Hematopoietic multipotent progenitor cell treated with erythropoietin and hydrocortisone succinate and interleukin-3 and kit ligand, for 4 days (in vitro differentiated cells): ENCODE measurements around the gene ZNF532.
"Not testable (repeated sequence)": the region's sequence is repeated elsewhere in the genome, so short reads cannot be mapped to it uniquely, and the experiment has no call there.

Experiments
- DNase-seq: peaks from one replicate; pipeline ENCODE4 v3.0.0-alpha.2; 2015

ZNF532 gene, protein sequence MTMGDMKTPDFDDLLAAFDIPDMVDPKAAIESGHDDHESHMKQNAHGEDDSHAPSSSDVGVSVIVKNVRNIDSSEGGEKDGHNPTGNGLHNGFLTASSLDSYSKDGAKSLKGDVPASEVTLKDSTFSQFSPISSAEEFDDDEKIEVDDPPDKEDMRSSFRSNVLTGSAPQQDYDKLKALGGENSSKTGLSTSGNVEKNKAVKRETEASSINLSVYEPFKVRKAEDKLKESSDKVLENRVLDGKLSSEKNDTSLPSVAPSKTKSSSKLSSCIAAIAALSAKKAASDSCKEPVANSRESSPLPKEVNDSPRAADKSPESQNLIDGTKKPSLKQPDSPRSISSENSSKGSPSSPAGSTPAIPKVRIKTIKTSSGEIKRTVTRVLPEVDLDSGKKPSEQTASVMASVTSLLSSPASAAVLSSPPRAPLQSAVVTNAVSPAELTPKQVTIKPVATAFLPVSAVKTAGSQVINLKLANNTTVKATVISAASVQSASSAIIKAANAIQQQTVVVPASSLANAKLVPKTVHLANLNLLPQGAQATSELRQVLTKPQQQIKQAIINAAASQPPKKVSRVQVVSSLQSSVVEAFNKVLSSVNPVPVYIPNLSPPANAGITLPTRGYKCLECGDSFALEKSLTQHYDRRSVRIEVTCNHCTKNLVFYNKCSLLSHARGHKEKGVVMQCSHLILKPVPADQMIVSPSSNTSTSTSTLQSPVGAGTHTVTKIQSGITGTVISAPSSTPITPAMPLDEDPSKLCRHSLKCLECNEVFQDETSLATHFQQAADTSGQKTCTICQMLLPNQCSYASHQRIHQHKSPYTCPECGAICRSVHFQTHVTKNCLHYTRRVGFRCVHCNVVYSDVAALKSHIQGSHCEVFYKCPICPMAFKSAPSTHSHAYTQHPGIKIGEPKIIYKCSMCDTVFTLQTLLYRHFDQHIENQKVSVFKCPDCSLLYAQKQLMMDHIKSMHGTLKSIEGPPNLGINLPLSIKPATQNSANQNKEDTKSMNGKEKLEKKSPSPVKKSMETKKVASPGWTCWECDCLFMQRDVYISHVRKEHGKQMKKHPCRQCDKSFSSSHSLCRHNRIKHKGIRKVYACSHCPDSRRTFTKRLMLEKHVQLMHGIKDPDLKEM (N-terminal part only)

DNA sequence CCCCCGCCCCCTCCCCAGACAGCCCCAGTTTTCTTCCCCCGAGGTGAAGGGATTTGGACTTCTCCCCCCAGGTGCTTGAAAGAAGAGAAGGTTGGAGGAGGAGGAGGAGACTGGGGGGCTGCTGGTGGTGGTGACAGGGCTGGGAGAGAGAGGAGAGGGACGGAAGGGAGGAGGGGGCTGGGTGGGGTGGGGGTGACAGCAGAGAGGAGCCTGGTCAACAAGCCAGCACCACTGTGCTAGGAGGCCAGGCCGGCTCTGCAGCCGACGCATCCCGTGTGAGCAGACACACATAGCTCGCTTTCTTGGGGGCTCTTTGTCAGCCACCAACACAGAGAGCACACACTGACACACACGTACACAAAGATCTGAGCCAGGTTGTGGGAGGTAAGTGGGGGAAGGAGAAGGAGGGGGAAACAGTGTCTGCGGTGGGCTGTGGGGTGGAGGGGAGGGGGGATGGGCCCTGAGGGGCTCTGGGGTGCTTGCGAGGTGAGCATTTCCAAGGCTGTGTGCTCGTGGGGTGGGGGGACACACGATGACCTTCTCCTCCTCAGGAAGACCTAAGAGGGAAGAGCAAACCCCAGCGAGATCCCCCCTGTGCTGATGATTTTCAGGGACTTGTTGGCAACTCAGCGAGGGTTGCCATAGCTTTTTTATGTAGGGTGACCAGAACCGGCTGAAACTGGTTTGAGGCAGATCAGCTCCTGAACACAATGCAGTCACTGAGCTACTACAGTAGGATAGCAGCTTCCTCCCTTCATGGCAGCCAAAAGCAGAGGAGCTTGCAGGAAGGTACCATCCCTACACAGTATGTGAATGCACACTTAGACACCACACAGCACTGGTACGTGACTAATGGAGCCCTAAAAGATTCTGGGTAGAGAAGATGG, at the start of gene ZNF532:
Gene ZNF532 (plus strand): TSS at position 732 of the 887 bp plus-strand sequence. CDS start 53,411 bp downstream, outside the sequence.
- peak; percentile 21 for DNase-seq

DNA sequence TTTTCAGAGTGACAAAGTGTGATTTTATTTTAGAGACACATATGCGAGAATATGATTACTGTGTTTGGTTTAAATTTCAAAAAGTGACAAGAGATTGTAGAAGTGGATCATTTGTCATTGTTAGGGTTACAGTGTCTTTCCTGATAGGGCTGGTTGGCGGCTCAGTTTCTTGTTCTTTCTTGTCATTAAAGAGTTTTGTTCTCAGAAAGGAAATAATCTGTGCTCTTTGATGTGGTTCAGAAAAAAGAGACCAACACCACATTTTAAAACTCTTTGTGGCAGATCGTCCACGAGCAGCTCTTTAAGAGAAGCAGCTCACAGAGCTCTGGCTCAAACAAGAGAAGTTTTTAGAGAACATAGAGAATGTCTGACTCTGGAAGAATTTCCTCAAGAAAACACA, 45.6 kb upstream of the ZNF532 start:
- DNase-seq, result peak; percentile 9

DNA sequence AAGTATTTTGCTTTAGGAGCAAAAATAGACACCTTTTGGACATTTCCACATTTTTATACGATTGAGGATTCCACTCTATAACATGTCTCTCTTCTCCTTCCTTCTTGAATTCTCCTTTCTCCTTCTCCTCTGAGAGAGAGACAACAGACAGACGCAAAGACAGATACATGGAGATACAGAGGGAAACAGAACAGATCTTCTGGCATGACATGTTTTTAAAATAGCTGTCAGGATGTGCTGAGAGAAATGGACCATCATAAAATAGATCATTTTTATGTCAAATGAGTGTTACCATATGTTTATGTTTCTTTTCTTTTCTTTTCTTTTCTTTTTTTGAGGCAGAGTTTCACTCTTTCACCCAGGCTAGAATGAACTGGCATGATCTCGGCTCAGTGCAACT, 44.4 kb upstream of the ZNF532 start:
- DNase-seq, result no peak

DNA sequence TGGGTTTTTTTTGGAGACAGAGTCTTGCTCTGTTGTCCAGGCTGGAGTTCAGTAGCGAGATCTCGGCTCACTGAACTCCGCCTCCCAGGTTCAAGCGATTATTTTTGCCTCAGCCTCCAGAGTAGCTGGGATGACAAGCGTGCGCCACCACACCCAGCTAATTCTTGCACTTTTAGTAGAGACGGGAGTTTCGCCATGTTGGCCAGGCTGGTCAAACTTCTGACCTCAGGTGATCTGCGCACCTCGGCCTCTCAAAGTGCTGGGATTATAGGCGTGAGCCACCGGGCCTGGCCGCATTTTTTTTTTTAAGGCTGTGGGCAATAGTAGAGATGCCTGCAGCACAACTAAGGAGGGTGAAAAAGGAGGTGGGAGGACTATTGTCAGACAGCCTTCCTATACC, 41.7 kb upstream of the ZNF532 start:
- no peak for DNase-seq

DNA sequence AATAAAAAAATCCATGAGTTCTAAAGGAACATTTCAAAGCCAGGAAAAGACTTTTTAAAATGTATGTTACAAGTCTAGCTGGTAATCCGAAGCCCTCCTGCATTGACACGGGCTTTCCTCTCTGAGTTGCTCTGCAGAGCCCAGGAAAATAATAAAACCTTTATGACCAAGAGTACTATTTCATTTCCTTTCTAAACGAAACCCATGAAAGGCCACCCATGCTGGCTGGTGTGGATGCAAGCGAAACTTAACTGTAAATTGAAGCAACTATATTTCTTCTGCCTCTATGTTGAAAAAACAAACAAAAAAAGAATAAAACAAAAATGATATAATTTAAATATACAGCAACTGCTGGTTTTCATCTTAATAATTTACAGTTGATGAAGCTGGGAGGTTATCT, 41.3 kb upstream of the ZNF532 start:
- DNase-seq, result no peak

GRCh38 chr18:58826926-58827325, 37.8 kb upstream of the ZNF532 start:
- not testable (repeated sequence) for DNase-seq

DNA sequence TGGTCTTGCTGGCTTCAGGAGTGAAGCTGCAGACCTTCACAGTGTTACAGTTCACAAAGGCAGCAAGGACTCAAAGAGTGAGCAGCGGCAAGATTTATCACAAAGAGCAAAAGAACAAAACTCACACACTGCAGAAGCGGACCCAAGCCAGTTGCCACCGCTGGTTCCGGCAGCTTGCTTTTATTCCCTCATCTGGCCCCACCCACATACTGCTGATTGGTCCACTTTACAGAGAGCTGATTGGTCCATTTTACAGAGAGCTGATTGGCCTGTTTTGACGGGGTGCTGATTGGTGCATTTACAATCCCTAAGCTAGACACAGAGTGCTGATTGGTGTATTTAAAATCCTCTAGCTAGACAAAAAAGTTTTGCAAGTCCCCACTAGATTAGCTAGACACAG, 37.2 kb upstream of the ZNF532 start:
- DNase-seq, result no peak

DNA sequence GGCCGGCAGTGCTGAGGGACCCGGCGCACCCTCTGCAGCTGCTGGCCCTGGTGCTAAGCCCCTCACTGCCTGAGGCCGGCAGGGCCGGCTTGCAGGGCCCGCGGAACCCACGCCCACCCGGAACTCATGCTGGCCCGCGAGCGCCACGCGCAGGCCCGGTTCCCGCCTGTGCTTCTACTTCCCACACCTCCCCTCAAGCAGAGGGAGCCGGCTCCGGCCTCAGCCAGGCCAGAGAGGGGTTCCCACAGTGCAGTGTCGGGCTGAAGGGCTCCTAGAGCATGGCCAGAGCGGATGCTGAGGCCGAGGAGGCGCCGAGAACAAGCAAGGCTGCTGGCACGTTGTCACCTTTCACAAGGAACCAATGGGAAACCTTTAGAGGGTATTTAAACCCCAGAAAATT, 36.8 kb upstream of the ZNF532 start:
- DNase-seq, result no peak

GRCh38 chr18:58828399-58829121, 36.1 kb upstream of the ZNF532 start:
- DNase-seq, result no peak

- no peak for DNase-seq
Measured at GRCh38 chr18:58829263-58829662, 35.4 kb upstream of the ZNF532 start.

GRCh38 chr18:58829886-58830285, 34.8 kb upstream of the ZNF532 start:
- peak; percentile 12 for DNase-seq

DNA sequence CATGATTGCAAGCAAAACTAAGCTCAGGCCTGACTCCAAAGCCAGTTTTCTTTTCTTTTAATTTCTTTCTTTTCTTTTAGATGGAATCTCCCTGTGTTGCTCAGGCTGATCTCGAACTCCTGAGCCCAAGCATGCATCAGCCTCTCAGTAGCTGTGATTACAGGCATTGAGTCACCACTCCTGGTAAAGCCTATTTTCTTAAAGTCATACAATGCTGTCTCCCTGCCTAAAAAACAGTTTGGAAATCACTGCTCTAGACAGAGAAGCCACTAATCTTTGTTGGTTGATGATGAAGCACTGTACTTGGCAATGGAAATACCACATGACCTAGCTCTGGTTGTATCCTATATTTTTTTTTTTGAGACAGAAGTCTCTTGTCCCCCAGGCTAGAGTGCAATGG, 33.1 kb upstream of the ZNF532 start:
- no peak for DNase-seq

DNA sequence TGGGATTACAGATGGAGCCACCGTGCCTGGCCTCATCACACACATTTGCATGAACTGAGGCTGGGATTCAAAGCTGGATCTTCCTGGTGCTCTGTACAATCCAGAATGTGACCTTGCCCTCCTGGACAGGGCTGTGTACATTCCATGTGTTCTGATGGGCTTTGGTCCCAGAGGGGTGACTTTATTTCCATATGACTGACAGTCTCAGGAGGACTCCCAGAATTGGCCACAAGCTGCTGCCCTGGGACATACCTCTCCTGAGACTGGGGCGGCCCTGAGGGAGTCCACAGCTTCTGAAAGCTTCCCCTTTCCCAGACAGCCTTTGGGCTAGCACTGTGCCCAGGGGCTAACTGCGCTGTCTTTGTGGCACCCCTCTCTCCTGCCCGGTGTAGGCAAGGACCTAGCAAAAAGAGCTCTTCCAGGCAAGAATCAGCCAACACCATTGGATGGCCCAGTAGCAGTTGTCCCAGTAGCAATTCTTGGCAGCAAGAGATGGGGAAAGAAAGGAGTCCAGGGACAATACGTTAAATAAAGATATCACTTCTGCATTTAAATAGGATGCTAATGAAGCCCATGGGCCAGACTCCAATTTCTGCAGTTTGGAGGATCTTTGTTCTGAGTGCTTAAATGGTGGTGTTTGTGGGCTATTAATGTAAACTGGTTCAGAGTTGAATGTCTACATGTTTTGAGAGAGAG, 26.4 kb upstream of the ZNF532 start:
- DNase-seq, result no peak

- no peak for DNase-seq
Measured at GRCh38 chr18:58838946-58839345, 25.7 kb upstream of the ZNF532 start.

GRCh38 chr18:58842978-58843687, 21.5 kb upstream of the ZNF532 start:
- DNase-seq, result no peak

GRCh38 chr18:58843688-58844035, 21.0 kb upstream of the ZNF532 start:
- no peak for DNase-seq

DNA sequence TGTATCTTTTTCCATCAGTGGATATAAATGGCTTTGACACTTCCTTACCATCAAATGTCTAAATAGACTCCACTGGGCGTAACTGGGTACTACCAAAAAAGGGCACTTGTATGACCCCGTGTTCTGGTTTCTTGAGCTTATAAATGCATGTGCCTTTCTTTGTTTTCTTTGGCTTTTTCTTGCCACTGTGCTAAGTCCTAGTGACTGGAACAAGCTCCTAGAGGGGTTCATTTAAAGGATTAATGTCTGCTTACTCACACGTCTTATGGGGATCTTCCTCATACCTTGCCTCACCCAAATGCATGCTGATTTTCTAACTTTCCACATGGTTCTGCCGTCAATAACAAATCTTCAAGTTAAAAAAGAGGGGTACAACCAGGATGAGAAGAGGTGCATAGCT, 19.8 kb upstream of the ZNF532 start:
- no peak for DNase-seq

- DNase-seq, result no peak
Measured at GRCh38 chr18:58845928-58846724, 18.6 kb upstream of the ZNF532 start.

DNA sequence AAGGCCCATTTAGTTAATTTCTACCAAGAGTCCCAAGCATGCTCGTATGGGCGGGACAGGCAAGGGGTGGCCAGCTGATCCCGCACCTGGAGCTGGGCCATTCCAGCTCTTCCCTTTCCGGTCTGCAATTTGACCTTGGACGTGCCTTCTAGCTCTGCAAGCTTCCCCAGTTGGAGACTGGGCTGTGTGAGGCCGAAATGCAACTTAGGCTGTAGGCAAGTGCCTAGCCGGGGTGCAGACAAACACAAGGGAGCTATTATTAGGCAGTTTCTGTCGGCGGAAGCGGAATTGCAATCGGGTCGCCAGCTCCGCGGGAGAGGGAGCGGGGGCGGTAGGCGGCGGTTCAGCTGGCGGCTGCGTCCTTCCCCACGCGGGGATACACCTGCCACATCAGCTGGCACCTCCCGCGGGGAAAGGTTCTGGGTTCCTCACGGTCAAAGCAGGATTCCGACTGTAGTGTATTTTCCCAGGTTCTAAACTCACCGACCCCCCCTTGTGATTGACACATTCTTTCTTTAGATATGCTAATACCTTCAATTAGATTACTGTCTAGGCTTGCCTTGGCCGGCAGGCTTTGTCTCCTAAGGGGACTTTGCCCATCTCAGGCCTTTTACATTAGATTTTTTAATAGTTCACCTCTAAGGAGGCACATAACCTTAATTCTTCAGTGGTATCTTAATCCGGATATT, 17.1 kb upstream of the ZNF532 start:
- peak; percentile 21 for DNase-seq
